PC-9 (cell line): ENCODE measurements around the gene ROS1.

Experiments
- CTCF ChIP-seq: fragments of 200-600 bp; sonication (generic); conservative IDR thresholded peaks from 2 replicates; pipeline ENCODE4 v1.6.1; 2017; ENCODE audit warnings: mixed run types, antibody characterized with exemption, mild to moderate bottlenecking, moderate library complexity
- EZH2 ChIP-seq: fragments of 200-600 bp; sonication (generic); IDR thresholded peaks from 2 replicates; pipeline ENCODE4 v1.8.0; 2017; ENCODE audit warnings: antibody characterized with exemption, low read depth

GRCh38 chr6:117288083-117288715 lies 137.5 kb downstream of the ROS1 start:
- TF ChIP-seq CTCF = no peak
- TF ChIP-seq EZH2 = no peak
